HepG2 (cell line): Measurements from ENCODE around the gene TRAP1. TPM values are rescaled to one million over a fixed set of nuclear protein-coding genes. Genes with fewer than 3 reads are reported as not detected.
A peak's percentile ranks its signal among the peaks of the same experiment; 100 is the strongest.

Source experiments
- ELF4 ChIP-seq: sonication (generic); formaldehyde crosslinking; IDR thresholded peaks from 2 replicates; pipeline ENCODE4 v1.5.0; 2020; ENCODE audit warnings: missing genetic modification reagents, mild to moderate bottlenecking, moderate library complexity, borderline replicate concordance
- HNRNPUL1 ChIP-seq: fragments of 200-400 bp; formaldehyde crosslinking; IDR thresholded peaks from 2 replicates; pipeline ENCODE4 v1.6.1; 2017; ENCODE audit warnings: low read depth, mild to moderate bottlenecking, low read length, moderate library complexity
- PATZ1 ChIP-seq: sonication (generic); formaldehyde crosslinking; IDR thresholded peaks from 2 replicates; pipeline ENCODE4 v1.4.0; 2020; ENCODE audit warnings: missing genetic modification reagents
- PRPF4 ChIP-seq: fragments of 200-400 bp; formaldehyde crosslinking; IDR thresholded peaks from 2 replicates; pipeline ENCODE4 v1.6.1; 2016; ENCODE audit warnings: low read length, low read depth; ENCODE audit not compliant: poor library complexity, severe bottlenecking
- RAD51 ChIP-seq: fragments of 450-650 bp; IDR thresholded peaks from 2 replicates; pipeline ENCODE4 v1.6.1; 2016; ENCODE audit warnings: borderline replicate concordance
- SP2 ChIP-seq: sonication (generic); formaldehyde crosslinking; IDR thresholded peaks from 2 replicates; pipeline ENCODE4 v1.5.1; 2020; ENCODE audit warnings: mild to moderate bottlenecking, missing genetic modification reagents
- YY1 ChIP-seq: IDR thresholded peaks from 2 replicates; pipeline ENCODE4 v1.6.1; 2011; ENCODE audit warnings: low read length, low read depth, moderate library complexity, mild to moderate bottlenecking; ENCODE audit not compliant: insufficient read depth, insufficient replicate concordance
- ZBED4 ChIP-seq: sonication (generic); formaldehyde crosslinking; IDR thresholded peaks from 2 replicates; pipeline ENCODE4 v1.4.0; 2020; ENCODE audit warnings: missing genetic modification reagents, borderline replicate concordance
- ZEB1 ChIP-seq: IDR thresholded peaks from 2 replicates; pipeline ENCODE4 v1.6.1; 2012; ENCODE audit warnings: mild to moderate bottlenecking, low read depth, inconsistent platforms; ENCODE audit not compliant: insufficient replicate concordance
- ZNF124 ChIP-seq: sonication (generic); formaldehyde crosslinking; IDR thresholded peaks from 2 replicates; pipeline ENCODE4 v1.4.0; 2020; ENCODE audit warnings: missing genetic modification reagents
- ZNF576 ChIP-seq: sonication (generic); formaldehyde crosslinking; IDR thresholded peaks from 2 replicates; pipeline ENCODE4 v1.4.0; 2020; ENCODE audit warnings: mild to moderate bottlenecking, missing genetic modification reagents
- ZNF615 ChIP-seq: sonication (generic); formaldehyde crosslinking; IDR thresholded peaks from 2 replicates; pipeline ENCODE4 v1.5.0; 2020; ENCODE audit warnings: mild to moderate bottlenecking, missing genetic modification reagents, borderline replicate concordance
- ZNF616 ChIP-seq: sonication (generic); formaldehyde crosslinking; IDR thresholded peaks from 2 replicates; pipeline ENCODE4 v1.5.0; 2020; ENCODE audit warnings: low read depth, mild to moderate bottlenecking, missing genetic modification reagents
- ZNF703 ChIP-seq: sonication (generic); formaldehyde crosslinking; IDR thresholded peaks from 2 replicates; pipeline ENCODE4 v1.5.1; 2020; ENCODE audit warnings: missing genetic modification reagents, mild to moderate bottlenecking, moderate library complexity, borderline replicate concordance
- ZNF737 ChIP-seq: sonication (generic); formaldehyde crosslinking; IDR thresholded peaks from 2 replicates; pipeline ENCODE4 v1.5.0; 2020; ENCODE audit warnings: missing genetic modification reagents, mild to moderate bottlenecking, borderline replicate concordance
- ZNF782 ChIP-seq: sonication (generic); formaldehyde crosslinking; IDR thresholded peaks from 2 replicates; pipeline ENCODE4 v1.4.0; 2020; ENCODE audit warnings: missing genetic modification reagents, mild to moderate bottlenecking, borderline replicate concordance
- ZNF83 ChIP-seq: sonication (generic); formaldehyde crosslinking; IDR thresholded peaks from 2 replicates; pipeline ENCODE4 v1.4.0; 2020; ENCODE audit warnings: missing genetic modification reagents, mild to moderate bottlenecking, borderline replicate concordance
- ZSCAN22 ChIP-seq: sonication (generic); formaldehyde crosslinking; IDR thresholded peaks from 2 replicates; pipeline ENCODE4 v1.4.0; 2020; ENCODE audit warnings: mild to moderate bottlenecking, missing genetic modification reagents
- ZSCAN9 ChIP-seq: IDR thresholded peaks from 2 replicates; pipeline ENCODE4 v1.6.1; 2016; ENCODE audit warnings: borderline replicate concordance
- polyA plus RNA-seq, 8 experiments: library from polyadenylated mRNA; depleted of rRNA in 3 of 8; stranded (reverse) in 7 of 8; unstranded in 1 of 8; fragments of >200 nt; fragmentation: Illumina TruSeq in 4 of 8; extraction: Trizol in 4 of 8; gene quantifications; 2 replicates each; pipeline versions ENCODE4 v1.2.1 to v1.2.3, GENCODE V29; 2011 to 2016; ENCODE audit warnings: low read depth in 4 of 8, missing spikeins in 1 of 8, mixed read lengths in 1 of 8; ENCODE audit not compliant: insufficient read depth in 1 of 8
- total RNA-seq, 5 experiments: library from RNA; depleted of rRNA; stranded (reverse); fragments of >200 nt; fragmentation: Illumina TruSeq; extraction: Trizol; gene quantifications; 2 replicates each; pipeline ENCODE4 v1.2.3, GENCODE V29; 2016; ENCODE audit warnings: low read depth in 1 of 5
- TF ChIP-seq, protein P1 (sequence below): sonication (generic); formaldehyde crosslinking; conservative IDR thresholded peaks from 2 replicates; pipeline ENCODE4 v1.8.0; 2022; ENCODE audit warnings: mild to moderate bottlenecking, moderate library complexity, missing genetic modification reagents

Gene TRAP1
- total and polyA plus RNA-seq, 2 of the 13 experiments (the other 11 are each of a cell fraction or from before 2014, with no cell fraction given) = 127 to 240 TPM

GRCh38 chr16:3717235-3718018 lies at the start of gene TRAP1 (continued):
- TF ChIP-seq, protein P1, sequence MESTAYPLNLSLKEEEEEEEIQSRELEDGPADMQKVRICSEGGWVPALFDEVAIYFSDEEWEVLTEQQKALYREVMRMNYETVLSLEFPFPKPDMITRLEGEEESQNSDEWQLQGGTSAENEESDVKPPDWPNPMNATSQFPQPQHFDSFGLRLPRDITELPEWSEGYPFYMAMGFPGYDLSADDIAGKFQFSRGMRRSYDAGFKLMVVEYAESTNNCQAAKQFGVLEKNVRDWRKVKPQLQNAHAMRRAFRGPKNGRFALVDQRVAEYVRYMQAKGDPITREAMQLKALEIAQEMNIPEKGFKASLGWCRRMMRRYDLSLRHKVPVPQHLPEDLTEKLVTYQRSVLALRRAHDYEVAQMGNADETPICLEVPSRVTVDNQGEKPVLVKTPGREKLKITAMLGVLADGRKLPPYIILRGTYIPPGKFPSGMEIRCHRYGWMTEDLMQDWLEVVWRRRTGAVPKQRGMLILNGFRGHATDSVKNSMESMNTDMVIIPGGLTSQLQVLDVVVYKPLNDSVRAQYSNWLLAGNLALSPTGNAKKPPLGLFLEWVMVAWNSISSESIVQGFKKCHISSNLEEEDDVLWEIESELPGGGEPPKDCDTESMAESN (CRISPR knock-in tag) = no peak
- TF ChIP-seq RAD51 (no peak), ZSCAN22 (no peak), ZNF616 (CRISPR knock-in tag) (peak; percentile 80), ELF4 (CRISPR knock-in tag) (no peak), SP2 (CRISPR knock-in tag) (no peak; the same call in 1 of the 2 replicates), PRPF4 (no peak), ZNF615 (CRISPR knock-in tag) (no peak), ZNF782 (peak; percentile 11; the same call in 1 of the 2 replicates), ZNF83 (no peak), ZNF124 (CRISPR knock-in tag) (no peak), ZNF576 (no peak), HNRNPUL1 (no peak), ZSCAN9 (CRISPR knock-in tag) (no peak), ZNF737 (CRISPR knock-in tag) (no peak), ZNF703 (CRISPR knock-in tag) (no peak), YY1 (peak; percentile 91), PATZ1 (CRISPR knock-in tag) (peak; percentile 38; the same call in 1 of the 2 replicates), ZEB1 (no peak), ZBED4 (CRISPR knock-in tag) (no peak)
